SHP77 treated with DMSO at 0.1 percent for 48 hours (cell line): ENCODE results near the gene NRG3.
"Not testable (repeated sequence)": the region's sequence is repeated elsewhere in the genome, so short reads cannot be mapped to it uniquely, and the experiment has no call there.

ENCODE experiments used
- DNase-seq: peaks from one replicate; lab custom pipeline; 2025; lab: John Stamatoyannopoulos, UW

The NRG3 gene

GRCh38 chr10:82982110-82982608, 1107.2 kb downstream of the NRG3 start:
- no peak for DNase-seq

GRCh38 chr10:82986216-82986615, 1111.2 kb downstream of the NRG3 start:
- no peak for DNase-seq

GRCh38 chr10:83006479-83006878, 1131.5 kb downstream of the NRG3 start:
- not testable (repeated sequence) for DNase-seq

GRCh38 chr10:83007510-83007909, 1132.5 kb downstream of the NRG3 start:
- DNase-seq = no peak

GRCh38 chr10:83012866-83013265, 1137.9 kb downstream of the NRG3 start:
- DNase-seq = no peak

- DNase-seq = no peak
These were observed 1142.3 kb downstream of the NRG3 start for GRCh38 chr10:83017076-83017867.

- DNase-seq = no peak
These were observed 1148.7 kb downstream of the NRG3 start for GRCh38 chr10:83023662-83024061.
